Activated CD4-positive, alpha-beta T cell treated with anti-CD3 and anti-CD28 coated beads, Interleukin-2, Interleukin-4, amounts not matched to agents 100 ng/mL and 50 ng/mL, durations not matched to agents 16 hours and 8 hours (primary cell): ENCODE data around the gene MYNN.

Experiments
- DNase-seq: peaks from one replicate; pipeline ENCODE4 v3.0.0-alpha.2; 2020; ENCODE audit warnings: low spot score

The MYNN gene

GRCh38 chr3:169827712-169828111, 54.5 kb downstream of the MYNN start:
- DNase-seq, result no peak

DNA sequence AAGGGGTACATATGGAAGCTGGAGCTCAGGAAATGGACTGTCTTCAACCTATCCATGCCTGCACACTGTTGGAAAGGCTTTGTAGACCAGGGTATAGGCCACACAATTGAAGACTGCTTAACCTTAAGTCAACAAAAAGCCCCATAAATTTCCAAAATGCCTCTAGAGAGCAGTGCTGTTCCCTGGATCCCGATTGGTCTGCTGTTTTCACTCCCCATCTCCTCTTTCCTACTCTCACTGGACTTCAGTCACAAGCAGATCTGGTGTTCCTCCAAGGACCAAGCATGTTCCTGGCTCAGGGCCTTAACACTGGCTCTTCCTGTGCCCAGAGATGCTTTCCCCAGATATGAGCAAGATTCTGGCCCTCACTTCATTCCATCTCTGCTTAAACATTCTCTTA, 62.3 kb downstream of the MYNN start:
- DNase-seq, result no peak

- no peak for DNase-seq
Measured at GRCh38 chr3:169836078-169836941, 63.1 kb downstream of the MYNN start.

DNA sequence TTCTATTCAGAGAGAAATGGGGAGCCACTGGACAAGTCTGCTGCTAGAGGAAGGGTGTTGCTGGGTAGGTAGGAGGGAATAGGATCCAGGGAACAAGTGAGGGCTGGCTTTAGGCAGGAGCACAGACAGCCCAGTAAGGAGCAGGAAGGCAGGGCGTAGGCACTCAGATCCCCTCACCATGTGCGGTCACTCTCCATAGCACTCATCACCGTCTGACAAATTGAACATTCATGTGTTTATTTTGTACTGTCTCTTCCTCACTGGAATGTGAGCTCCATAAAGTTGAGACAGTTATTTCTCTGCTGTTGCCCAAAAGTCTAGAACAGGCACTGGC, 63.7 kb downstream of the MYNN start:
- DNase-seq, result no peak

GRCh38 chr3:169838511-169839030, 65.4 kb downstream of the MYNN start:
- DNase-seq, result no peak
